Activated CD8-positive, alpha-beta T cell treated with anti-CD3 and anti-CD28 coated beads for 36 hours (primary cell): Measurements from ENCODE around the gene CLPTM1L. TPM values are rescaled to one million over a fixed set of nuclear protein-coding genes. Genes with fewer than 3 reads are reported as not detected.
"Not testable (repeated sequence)": the region's sequence is repeated elsewhere in the genome, so short reads cannot be mapped to it uniquely, and the experiment has no call there.

ENCODE experiments used
- ATAC-seq: fragments of 200-7000 bp; cut with Tn5 transposase; one replicate; pipeline ENCODE4 v1.10.0; 2021; ENCODE audit warnings: mild to moderate bottlenecking, moderate library complexity
- CTCF ChIA-PET: fragments of 350-600 bp; sonication (Branson Sonifier 250); formaldehyde crosslinking; loops from one replicate; lab custom pipeline; 2021; ENCODE audit warnings: antibody characterized with exemption; lab: Charles Lee
- POLR2A ChIA-PET: fragments of 350-600 bp; sonication (Branson Sonifier 250); formaldehyde crosslinking; loops from one replicate; lab custom pipeline; 2021; ENCODE audit warnings: antibody characterized with exemption; lab: Charles Lee
- DNase-seq: peaks from one replicate; pipeline ENCODE4 v3.0.0-alpha.2; 2020
- H3K27ac Mint-ChIP-seq: one replicate; pipeline ENCODE4 v1.8.0; 2021; ENCODE audit warnings: mild to moderate bottlenecking, mixed read lengths
- H3K27me3 Mint-ChIP-seq: one replicate; pipeline ENCODE4 v1.8.0; 2021; ENCODE audit warnings: mixed read lengths
- H3K36me3 Mint-ChIP-seq: one replicate; pipeline ENCODE4 v1.8.0; 2021; ENCODE audit warnings: low read depth, mixed read lengths
- H3K4me1 Mint-ChIP-seq: one replicate; pipeline ENCODE4 v1.8.0; 2021; ENCODE audit warnings: low read depth, mixed read lengths
- H3K4me3 Mint-ChIP-seq: one replicate; pipeline ENCODE4 v1.8.0; 2021; ENCODE audit warnings: mild to moderate bottlenecking, moderate library complexity, mixed read lengths
- H3K9me3 Mint-ChIP-seq: one replicate; pipeline ENCODE4 v1.8.0; 2021; ENCODE audit warnings: mixed read lengths
- CTCF ChIP-seq: fragments of 200-600 bp; IDR thresholded peaks from one replicate; pipeline ENCODE4 v1.8.0; 2022; ENCODE audit warnings: antibody characterized with exemption, mild to moderate bottlenecking
- intact Hi-C: fragments of 100-400 bp; cut with micrococcal nuclease; formaldehyde crosslinking; loops from one replicate; pipeline ENCODE4 v1.10.0; 2022
- total RNA-seq, 2 experiments: library from RNA; stranded (reverse); gene quantifications; one replicate each; pipeline ENCODE4 v1.2.3, GENCODE V29; 2021

The CLPTM1L gene
- total RNA-seq, 2 experiments from 2014 or later = 51.4 to 56.2 TPM

- Mint-ChIP-seq H3K27ac (peak overlapping the region; percentile 68), H3K4me3 (peak overlapping the region; percentile 80), H3K9me3 (no peaks in the 10 kb centered on the region), H3K4me1 (peaks cover 21% of the 10 kb centered on the region), H3K27me3 (no peaks in the 10 kb centered on the region), H3K36me3 (peaks cover 19% of the 10 kb centered on the region)
- TF ChIP-seq CTCF = no peak
- ATAC-seq (no peak), DNase-seq (no peak)
- POLR2A ChIA-PET = interaction anchor here (0.5 to 1.7 kb wide), 6 partner anchors 29 to 289 kb away, joined by 3 to 9 read pairs (median 3); partner anchors contain the start of gene TERT
- CTCF ChIA-PET = interaction anchor here (1.3 kb wide), 1 partner anchor 122 kb away, joined by 3 read pairs; no protein-coding TSS in a partner anchor
- intact Hi-C loops = no loop called here
These were observed 1.2 kb upstream of the CLPTM1L start for GRCh38 chr5:1345876-1346626.

- H3K27ac Mint-ChIP-seq = peak overlapping the region; percentile 88
- TF ChIP-seq CTCF = no peak
- no peaks in the 10 kb centered on the region for H3K27me3 Mint-ChIP-seq
- peak overlapping the region; percentile 87 for H3K4me3 Mint-ChIP-seq
- peaks cover 26% of the 10 kb centered on the region for H3K4me1 Mint-ChIP-seq
- DNase-seq = peak; percentile 42
- H3K36me3 Mint-ChIP-seq = peaks cover 25% of the 10 kb centered on the region
- CTCF ChIA-PET = interaction anchor here (1.2 to 1.3 kb wide), 2 partner anchors 36 to 301 kb away, joined by 3 to 4 read pairs; no protein-coding TSS in a partner anchor
- ATAC-seq = peak; percentile 7
- POLR2A ChIA-PET = interaction anchor here (0.7 to 1.7 kb wide), 7 partner anchors 9 to 456 kb away, joined by 3 to 9 read pairs (median 4); no protein-coding TSS in a partner anchor
- intact Hi-C loops = no loop called here
- H3K9me3 Mint-ChIP-seq = no peaks in the 10 kb centered on the region
These were observed 683 bp downstream of the CLPTM1L start for GRCh38 chr5:1343931-1344901.

GRCh38 chr5:1343315-1343751, 1.6 kb downstream of the CLPTM1L start:
- Mint-ChIP-seq H3K36me3 (peaks cover 27% of the 10 kb centered on the region), H3K27me3 (no peaks in the 10 kb centered on the region), H3K4me3 (peak overlapping the region; percentile 87), H3K9me3 (no peaks in the 10 kb centered on the region), H3K27ac (no peak overlapping the region), H3K4me1 (peaks cover 26% of the 10 kb centered on the region)
- ChIA-PET CTCF (interaction anchor here (1.3 kb wide), 1 partner anchor 37 kb away, joined by 4 read pairs; no protein-coding TSS in a partner anchor), POLR2A (no interaction called here)
- ATAC-seq (no peak), DNase-seq (no peak)
- no peak for TF ChIP-seq CTCF
- intact Hi-C loops = no loop called here

- H3K27me3 Mint-ChIP-seq, POLR2A ChIA-PET, H3K4me3 Mint-ChIP-seq, DNase-seq, intact Hi-C loops, H3K27ac Mint-ChIP-seq, CTCF ChIA-PET, ATAC-seq, H3K9me3 Mint-ChIP-seq: not testable (repeated sequence)
- peaks cover 26% of the 10 kb centered on the region for H3K4me1 Mint-ChIP-seq
- peaks cover 30% of the 10 kb centered on the region for H3K36me3 Mint-ChIP-seq
These were observed 2.2 kb downstream of the CLPTM1L start for GRCh38 chr5:1342711-1343110.

GRCh38 chr5:1342268-1342667, 2.6 kb downstream of the CLPTM1L start:
- H3K27me3 Mint-ChIP-seq = no peaks in the 10 kb centered on the region
- no peak for TF ChIP-seq CTCF
- peaks cover 30% of the 10 kb centered on the region for H3K36me3 Mint-ChIP-seq
- H3K4me1 Mint-ChIP-seq = peaks cover 26% of the 10 kb centered on the region
- POLR2A ChIA-PET = no interaction called here
- H3K4me3 Mint-ChIP-seq = no peak overlapping the region
- intact Hi-C loops = no loop called here
- CTCF ChIA-PET = no interaction called here
- DNase-seq (no peak), ATAC-seq (no peak)
- no peak overlapping the region for H3K27ac Mint-ChIP-seq
- H3K9me3 Mint-ChIP-seq = no peaks in the 10 kb centered on the region
